Hippocampal formation (tissue), 2 donors: ENCODE measurements around the gene SPAG7.

Experiments
- DNase-seq, 2 donors: peaks; one replicate each; lab custom pipeline; 2025; lab: John Stamatoyannopoulos, UW

The SPAG7 gene

DNA sequence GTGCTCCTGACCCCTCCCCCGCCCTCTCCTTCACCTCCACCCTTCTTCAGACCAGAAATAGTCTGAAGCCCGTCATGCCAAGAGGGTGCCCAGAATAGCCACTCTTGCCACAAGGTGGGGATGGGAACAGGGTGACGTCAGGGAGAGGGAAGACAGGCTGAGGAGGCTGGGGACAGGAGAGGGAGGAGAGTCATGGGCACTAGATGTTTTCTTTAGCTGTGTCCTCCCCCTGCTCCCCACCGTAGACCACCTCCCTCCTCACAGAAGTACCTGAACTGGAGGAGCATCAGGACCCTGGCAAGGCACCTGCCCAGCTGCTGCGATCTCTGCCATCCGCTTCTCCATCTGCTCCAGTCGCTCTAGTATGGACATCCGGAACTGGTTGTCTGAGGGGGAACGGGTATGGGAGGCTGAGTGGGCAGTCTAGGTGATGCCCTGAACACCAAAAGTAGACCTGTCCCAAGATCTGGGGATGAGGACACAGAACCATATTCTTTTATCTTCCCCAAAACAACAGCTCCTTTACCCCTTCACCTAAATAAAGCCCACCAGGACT is 6.6 kb upstream of the SPAG7 start:
- DNase-seq = no peak

DNA sequence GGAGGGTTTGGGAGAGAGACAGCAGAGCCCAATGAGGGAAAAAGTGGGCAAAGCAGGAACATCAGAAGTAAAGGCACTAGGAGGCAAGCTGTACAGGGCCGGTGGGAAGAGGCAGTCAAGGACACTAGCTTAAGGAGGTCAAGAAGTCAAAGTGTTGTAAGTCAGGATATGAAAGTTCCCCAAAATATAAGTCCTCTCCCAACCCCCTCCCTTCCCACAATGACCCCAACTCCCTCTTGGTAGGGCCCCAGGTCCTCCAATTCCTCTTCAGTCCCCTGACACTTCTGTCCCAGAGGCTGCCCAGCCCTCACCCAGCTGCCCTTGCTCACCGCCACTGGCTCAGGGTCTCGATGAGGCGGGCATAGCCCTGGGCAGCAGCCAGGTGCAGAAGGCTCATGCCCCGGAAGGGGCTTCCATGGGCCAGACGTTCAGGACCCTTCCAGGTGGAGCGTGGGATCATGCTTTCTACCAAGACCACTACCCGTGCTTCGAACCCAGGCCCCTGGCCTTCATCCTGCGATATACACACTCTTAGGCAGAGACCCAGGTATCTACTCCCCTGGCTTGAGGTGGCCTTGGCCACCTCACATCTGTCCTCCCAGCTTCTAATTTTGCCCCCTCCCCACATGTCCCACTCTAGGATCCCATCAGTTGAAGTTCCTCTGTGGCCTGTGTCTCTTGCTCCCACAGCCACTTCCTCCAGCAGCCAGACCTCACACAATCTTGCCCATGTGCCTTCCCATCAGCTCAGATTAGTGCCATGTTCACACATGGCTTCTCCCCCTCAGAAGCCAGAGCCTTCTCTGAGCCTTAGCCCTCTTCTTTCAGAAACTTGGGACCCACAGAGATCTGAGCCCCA is 5.9 kb upstream of the SPAG7 start:
- DNase-seq = no peak

DNA sequence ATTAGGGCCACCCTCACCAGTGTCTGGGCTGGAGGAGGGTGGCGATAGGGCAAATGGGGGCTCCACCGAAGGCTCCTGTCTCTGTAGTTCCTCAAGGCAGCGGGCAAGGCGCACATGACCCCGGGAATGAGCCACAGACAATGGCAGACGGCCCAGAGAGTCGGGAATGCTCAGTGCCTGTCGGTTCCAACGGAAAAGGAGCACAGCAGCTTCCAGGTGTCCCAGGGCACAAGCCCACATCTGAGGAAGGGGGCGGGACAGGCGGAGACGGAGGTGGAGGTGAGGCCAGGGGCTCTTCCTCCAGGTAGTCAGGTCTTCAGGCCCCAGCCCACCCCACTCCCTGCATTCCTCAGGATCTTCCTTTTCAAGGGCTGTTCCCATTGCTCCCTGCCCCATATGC is 5.1 kb upstream of the SPAG7 start:
- DNase-seq = no peak

DNA sequence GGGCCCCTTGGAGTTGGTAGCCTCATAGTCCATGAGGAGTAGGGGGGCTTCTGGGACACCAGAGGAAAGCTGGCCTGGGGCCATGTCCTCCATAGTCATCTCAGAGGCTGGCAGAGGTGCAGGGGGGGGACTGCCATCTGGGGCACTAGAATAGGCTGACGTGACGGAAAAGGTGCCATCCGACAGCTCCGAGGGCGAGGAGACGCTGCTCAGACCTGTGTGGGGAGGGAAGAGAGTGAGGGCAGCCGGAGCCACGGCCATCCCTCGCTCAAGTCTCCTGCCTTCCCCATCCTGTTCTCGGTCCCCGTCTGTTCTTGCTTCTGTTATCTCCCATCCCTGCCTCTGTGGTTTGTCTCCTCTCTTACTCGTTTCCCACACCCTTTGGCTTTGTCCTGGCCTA is 4.7 kb upstream of the SPAG7 start:
- DNase-seq = no peak

DNA sequence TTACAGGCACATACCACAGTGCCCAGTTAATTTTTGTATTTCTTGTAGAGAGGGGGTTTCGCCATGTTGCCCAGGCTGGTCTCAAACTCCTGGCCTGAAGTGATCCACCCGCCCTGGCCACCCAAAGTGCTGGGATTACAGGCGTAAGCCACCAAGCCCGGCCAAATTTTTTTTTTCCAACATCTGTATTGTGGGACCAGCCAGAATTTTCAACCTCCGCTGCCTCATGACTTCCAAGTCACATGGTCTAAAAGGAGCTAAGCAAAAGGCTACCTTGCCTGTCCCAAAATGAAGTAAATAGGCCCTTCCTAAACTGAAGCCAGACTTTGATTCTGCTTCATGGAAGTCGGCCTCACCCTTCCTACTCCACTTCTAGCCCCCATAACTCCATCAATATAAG is 4.2 kb upstream of the SPAG7 start:
- DNase-seq = no peak

DNA sequence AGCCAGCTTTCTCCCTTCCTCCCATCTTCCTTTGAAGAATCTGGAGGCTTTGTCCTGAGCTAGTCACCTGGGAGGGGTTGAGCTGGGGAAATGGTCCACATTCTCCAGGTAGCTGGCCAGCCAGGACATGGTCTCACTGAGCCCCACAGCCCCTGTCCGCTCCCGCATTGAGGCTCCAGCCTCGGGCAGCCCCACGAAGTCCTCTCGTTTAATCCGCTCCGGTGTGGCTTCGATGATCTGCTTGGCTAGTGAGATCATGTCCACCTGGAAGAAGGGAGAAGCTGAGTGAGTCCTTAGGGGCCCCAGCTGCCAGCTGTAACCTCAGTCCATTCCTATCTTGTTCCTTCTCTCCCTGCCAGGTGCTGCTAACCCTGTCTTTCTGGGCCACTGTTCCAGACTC is 2.7 kb upstream of the SPAG7 start:
- no peak for DNase-seq

DNA sequence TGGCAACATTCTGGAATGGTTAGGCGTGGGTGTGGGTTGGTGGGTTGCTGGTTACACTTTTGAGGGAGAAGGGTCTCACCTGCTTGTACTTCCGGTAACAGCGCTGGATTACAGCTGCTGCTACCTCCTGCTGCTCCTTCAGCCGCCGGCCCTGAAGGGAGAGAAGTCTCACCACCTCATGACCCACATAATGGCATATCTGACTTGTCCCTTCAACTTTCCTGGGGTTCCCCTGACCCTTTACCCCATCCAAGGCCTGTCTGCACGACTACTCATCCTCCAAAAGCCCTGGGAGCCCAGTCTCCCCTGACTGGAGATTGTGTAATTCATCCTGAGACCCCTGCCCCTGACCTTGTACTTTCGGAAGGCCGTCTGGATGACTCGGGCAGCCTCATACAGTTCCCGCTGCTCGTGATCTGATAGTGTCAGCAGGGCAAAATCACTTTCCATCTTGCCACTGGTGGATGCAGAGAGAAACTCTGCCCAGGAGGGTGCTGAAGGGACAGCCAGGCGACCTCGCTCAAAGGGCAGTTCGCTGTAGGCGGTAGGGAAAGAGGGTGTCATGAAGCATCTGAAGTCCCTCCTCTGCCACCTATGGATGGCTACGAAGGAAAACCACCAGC is 2.0 kb upstream of the SPAG7 start:
- no peak for DNase-seq

DNA sequence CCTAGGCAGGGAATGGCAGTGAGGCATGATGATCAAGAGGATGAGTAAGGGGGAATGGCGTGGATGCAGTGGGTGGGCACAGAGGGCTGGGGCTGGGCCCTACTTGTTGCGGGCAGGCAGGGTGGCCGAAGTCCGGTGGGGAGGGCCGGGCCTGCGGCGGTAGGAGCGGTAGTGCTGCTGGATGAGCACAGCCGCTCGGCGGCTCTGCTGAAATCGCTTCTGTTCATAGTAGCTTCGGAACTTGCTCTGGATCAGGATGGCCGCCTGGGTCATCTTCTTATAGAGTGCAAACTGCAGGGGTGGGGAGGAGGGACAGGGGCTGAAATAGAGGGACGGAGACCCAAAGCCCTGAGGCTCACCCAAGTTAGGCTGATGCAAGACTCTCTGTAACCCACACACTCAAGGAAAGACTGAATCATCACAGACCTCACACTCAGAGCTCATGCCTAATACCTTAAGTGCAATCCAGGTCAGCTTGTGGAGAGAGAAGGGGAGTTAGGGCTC is 1.5 kb upstream of the SPAG7 start:
- no peak for DNase-seq

DNA sequence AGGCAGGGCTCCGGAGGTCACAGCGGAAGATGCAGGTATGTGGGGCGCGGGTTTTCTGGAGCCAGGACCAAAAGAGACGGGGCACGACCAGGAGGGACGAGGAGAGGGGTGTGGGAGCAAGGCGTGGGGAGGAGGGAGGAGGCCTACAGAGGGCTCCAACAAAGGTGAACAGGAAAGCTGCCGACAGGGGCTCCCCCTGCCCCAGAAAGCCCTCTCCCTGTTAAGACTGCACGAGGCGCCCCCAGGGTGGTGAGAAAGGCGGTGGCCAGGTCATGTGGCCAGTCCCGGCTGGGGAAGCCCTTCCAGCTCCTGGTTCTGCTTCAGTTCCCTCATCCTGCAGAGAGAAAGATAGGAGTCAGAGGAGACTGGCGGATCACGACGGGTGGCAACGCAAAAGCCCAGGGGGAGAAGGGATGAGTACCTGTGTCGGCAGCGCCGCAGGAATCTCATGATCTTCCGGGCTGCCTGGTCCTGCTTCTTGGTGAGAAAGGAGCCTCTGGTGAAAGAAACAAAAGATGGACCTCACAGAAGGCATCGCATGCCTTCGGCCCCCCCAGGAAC is 949 bp upstream of the SPAG7 start:
- DNase-seq = no peak

DNA sequence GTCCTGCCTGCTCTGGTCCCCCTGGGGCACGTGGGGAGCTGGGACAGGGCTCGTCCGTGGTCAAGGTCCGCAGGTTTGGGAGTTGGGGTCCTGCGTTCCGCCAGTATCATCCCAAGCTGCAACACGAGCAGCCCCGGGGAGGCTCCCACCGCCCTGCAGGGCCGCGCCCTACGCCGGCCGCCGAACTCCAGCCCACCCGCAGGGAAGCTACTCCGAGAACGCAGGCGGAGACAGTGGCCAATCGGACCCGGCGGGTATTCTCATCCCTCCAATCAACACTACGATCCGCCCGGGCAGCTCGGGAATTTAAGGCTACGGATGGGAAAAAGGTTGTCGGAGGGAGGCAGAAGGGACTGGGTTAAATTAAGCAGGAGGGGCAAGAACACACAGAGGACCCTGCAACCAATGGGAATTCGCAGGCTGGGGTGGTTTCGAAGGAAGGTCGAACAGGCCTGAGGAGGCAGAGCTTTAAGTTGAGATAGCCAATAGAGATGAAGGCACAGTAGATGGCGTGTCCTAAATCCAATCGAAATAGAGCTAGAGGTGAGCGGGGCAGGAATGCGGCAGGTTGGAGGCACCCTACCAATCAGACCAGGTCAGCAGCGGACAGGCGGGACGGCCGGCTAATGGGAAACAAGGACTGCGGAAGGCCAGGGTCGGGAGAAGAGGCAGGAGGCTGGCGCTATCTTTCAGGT is 626 bp downstream of the SPAG7 start:
- DNase-seq = peak; percentile 98 to 100

DNA sequence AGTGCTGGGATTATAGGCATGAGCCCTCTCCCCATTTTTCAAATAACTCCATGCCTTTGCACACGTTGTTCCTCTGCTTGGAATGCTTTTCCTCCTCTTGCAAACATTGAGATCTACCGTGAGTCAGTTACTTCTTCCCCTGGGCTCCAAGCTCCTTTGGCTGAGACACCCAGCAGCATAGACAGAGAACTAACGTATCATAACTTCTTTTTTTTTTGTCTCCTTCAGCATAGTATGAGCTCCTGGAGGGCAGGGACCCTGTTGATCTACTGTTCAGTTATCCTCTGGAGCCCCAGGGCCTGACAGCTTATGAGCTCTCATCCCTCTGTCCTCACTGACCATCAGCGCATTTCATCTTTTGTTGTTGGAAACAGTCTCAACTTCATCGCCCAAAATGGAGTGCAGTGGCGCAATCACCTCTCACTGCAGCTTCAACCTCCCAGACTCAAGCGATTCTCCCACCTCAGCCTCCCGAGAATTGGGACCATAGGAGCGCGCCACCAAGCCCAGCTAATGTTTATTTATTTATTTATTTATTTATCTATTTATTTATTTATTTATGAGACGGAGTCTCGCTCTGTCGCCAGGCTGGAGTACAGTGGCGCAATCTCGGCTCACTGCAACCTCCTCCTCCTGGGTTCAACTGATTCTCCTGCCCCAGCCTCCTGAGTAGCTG is 2.2 kb downstream of the SPAG7 start:
- DNase-seq = no peak

DNA sequence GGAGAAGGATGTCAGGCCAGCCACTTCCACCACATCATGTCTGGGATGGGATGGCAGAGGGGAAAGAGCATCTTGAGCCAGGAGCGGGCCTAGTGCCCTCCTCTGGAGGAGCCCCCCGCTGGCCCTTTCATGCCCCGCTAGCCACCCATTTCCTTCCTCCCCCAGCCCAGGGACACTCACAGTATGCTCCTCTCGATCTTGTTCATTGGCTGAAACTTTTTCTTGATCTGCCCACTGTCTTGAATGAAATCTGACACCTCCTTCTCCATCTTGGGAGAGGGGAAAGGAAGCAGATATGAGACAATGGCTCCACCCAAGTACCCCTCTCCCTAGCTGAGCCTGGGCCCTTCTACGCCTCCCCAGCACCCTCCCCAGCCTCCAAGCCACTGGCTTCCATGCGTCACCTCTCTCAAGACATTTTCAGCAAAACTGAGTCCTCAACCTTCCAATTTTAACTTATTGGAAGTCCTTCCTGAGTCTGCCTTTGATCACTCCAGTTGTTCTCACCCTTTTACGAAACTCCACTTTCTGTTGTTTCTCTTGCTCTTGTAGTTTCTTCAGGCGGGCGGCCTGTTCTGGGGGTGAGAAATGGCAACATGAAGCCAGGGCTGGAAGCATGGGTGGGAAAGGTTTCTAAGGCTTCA is 7.2 kb downstream of the SPAG7 start:
- DNase-seq = no peak

DNA sequence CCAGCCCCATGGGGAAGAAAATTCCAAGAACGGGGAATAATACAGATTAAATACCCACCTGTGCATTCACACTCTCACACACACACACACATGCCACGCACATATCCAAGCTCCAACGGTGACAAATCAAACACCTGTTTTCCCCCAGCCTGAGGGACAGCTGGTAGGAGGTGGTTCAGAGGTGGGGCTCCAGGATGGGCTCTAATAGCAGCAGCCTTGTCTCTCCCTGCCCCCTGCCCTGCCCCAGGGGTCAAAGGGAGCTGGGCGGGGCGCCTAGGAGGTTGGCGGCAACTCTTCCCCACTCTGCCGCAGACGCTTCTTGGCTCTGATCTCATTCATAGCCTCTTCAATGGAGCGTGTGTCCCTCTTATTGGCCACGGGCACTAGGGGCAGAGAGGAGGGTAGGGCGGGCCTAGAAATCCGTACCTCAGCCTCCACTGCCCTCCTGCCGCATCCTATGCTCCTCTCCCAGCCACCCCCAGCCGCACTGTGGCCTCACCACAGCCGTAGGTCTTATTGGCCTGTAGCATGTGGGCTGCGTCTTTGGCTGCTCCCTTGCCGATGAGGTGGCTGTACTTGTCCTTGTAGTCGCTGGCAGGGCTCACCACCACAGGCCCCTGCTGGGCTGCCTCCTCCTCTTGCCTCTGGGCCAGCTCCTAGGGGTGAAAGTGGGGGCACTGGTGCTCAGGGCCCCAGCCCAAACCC is 8.2 kb downstream of the SPAG7 start:
- DNase-seq = no peak

DNA sequence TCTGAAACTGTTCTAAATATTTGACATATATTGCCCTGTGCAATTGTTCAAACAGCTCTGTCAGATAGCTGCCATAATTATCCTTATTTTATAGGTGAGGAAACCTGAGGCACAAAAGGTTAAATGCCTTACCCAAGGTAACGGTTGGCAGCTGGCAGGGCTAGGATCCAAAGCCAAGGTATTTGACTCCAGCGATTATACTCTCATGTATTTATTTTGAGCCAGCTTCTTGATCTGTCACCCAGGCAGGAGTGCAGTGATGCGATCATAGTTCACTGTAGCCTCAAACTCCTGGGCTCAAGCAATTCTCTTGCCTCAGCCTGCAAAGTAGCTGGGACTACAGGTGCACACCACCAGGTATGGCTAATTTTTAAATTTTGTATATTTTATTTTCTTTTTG is 9.5 kb downstream of the SPAG7 start:
- no peak for DNase-seq

DNA sequence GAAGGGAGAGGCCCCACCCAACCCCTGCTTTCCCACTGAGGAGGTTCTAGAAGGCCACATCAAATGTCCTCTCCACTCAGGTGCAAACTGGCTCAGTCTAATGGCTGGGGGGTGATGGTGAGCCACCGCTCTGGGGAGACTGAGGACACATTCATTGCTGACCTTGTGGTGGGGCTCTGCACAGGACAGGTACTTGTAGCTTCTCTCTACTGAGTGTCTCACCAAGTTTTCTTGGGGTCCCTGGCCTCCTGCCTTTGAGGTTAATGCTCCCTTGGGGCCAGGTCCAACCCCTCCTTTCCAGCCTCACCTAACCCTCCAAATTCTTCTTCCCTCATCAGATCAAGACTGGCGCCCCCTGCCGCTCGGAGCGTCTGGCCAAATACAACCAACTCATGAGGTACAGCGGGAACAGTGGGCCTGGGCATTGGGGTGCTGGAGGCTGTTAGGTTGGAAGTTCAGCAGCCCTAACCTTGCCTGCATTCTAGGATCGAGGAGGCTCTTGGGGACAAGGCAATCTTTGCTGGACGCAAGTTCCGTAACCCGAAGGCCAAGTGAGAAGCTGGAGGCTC is 11.0 kb downstream of the SPAG7 start:
- DNase-seq = no peak

DNA sequence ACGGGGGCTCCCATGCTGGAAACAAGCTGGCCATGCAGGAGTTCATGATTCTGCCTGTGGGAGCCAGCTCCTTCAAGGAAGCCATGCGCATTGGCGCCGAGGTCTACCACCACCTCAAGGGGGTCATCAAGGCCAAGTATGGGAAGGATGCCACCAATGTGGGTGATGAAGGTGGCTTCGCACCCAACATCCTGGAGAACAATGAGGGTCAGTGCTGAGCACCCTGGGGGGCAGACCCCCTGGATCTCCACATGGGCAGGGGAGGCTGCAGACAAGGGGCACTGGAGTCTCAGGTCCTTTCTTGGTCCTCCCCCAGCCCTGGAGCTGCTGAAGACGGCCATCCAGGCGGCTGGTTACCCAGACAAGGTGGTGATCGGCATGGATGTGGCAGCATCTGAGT is 12.5 kb downstream of the SPAG7 start:
- DNase-seq = no peak

DNA sequence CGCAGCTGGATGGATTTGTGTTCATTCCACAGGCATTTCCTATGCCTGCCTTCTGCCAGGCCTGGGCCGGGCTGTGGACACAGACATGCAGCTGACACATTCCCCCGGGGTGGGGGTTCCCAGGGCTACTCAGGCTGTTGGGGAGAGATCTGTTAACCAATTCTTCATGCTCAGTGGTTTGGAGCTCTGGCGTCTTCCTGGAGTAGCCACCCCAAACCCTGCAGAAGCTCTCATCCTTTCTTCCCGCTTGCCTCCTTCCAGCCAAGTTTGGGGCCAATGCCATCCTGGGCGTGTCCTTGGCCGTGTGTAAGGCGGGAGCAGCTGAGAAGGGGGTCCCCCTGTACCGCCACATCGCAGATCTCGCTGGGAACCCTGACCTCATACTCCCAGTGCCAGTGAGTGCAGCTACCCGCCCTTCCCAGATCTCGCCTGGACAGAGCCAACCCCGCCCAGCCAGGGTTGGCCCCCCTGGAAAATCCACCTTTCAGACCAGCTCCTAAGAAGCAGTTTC is 14.1 kb downstream of the SPAG7 start:
- no peak for DNase-seq

DNA sequence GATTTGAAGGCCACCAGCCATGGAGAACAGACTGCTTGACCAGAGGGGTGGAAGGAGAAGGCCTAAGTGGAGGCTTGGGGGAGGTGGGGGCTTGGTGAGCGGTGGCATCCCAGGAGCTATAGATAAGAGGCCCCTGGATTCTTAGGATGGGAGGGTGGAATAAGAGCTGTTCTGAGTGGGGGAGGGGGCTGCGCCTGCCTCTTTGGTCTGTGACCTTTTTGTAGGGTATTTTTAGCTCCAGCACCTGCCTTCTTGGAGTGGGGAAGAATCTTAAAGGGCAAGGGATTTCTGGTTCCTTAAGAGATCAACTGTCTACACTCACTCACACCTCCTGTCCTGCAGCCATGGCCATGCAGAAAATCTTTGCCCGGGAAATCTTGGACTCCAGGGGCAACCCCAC is 16.1 kb downstream of the SPAG7 start:
- no peak for DNase-seq

DNA sequence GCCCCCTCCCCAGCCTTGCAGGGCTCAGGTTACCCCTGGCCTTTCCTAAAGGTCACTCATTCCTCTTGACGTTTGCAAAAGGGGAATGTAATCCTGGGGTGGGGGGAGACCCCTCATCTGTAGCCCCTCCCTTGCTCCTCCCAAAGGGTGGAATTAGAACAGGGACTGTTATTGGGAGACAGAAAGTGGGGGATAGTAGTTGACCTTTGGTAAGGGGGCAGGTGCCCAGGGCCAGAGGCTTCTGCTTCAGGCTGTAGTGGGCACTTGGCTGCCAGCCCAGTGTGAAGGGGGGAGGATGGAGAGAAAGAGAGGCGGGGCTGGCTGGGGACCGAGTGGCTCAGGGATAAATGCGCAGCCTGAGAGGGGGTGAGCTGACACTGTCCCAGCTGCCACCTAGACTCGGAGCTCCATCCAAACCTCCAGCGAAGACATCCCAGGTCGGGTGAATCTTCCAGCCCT is 16.8 kb downstream of the SPAG7 start, which contains the start of gene ENO3:
TSS of gene ENO3 (plus strand) at position 374 of the 459 bp plus-strand sequence. CDS start 711 bp downstream, outside the sequence.
- DNase-seq = no peak
